Activated CD8-positive, alpha-beta T cell treated with anti-CD3 and anti-CD28 coated beads for 36 hours (primary cell): Measurements from ENCODE around the gene DHX32. TPM values are rescaled to one million over a fixed set of nuclear protein-coding genes. Genes with fewer than 3 reads are reported as not detected.
"Not testable (repeated sequence)": the region's sequence is repeated elsewhere in the genome, so short reads cannot be mapped to it uniquely, and the experiment has no call there.

ENCODE experiments used
- ATAC-seq: fragments of 200-7000 bp; cut with Tn5 transposase; one replicate; pipeline ENCODE4 v1.10.0; 2021; ENCODE audit warnings: mild to moderate bottlenecking, moderate library complexity
- CTCF ChIA-PET: fragments of 350-600 bp; sonication (Branson Sonifier 250); formaldehyde crosslinking; loops from one replicate; lab custom pipeline; 2021; ENCODE audit warnings: antibody characterized with exemption; lab: Charles Lee
- POLR2A ChIA-PET: fragments of 350-600 bp; sonication (Branson Sonifier 250); formaldehyde crosslinking; loops from one replicate; lab custom pipeline; 2021; ENCODE audit warnings: antibody characterized with exemption; lab: Charles Lee
- DNase-seq: peaks from one replicate; pipeline ENCODE4 v3.0.0-alpha.2; 2020
- H3K27ac Mint-ChIP-seq: one replicate; pipeline ENCODE4 v1.8.0; 2021; ENCODE audit warnings: mild to moderate bottlenecking, mixed read lengths
- H3K27me3 Mint-ChIP-seq: one replicate; pipeline ENCODE4 v1.8.0; 2021; ENCODE audit warnings: mixed read lengths
- H3K36me3 Mint-ChIP-seq: one replicate; pipeline ENCODE4 v1.8.0; 2021; ENCODE audit warnings: low read depth, mixed read lengths
- H3K4me1 Mint-ChIP-seq: one replicate; pipeline ENCODE4 v1.8.0; 2021; ENCODE audit warnings: low read depth, mixed read lengths
- H3K4me3 Mint-ChIP-seq: one replicate; pipeline ENCODE4 v1.8.0; 2021; ENCODE audit warnings: mild to moderate bottlenecking, moderate library complexity, mixed read lengths
- H3K9me3 Mint-ChIP-seq: one replicate; pipeline ENCODE4 v1.8.0; 2021; ENCODE audit warnings: mixed read lengths
- CTCF ChIP-seq: fragments of 200-600 bp; IDR thresholded peaks from one replicate; pipeline ENCODE4 v1.8.0; 2022; ENCODE audit warnings: antibody characterized with exemption, mild to moderate bottlenecking
- intact Hi-C: fragments of 100-400 bp; cut with micrococcal nuclease; formaldehyde crosslinking; loops from one replicate; pipeline ENCODE4 v1.10.0; 2022
- total RNA-seq, 2 experiments: library from RNA; stranded (reverse); gene quantifications; one replicate each; pipeline ENCODE4 v1.2.3, GENCODE V29; 2021

The DHX32 gene
- 10 to 100 TPM; 26.6 to 27.8 TPM for total RNA-seq

- ATAC-seq (no peak), DNase-seq (no peak)
- CTCF ChIA-PET, result interaction anchor here (3.5 kb wide), 1 partner anchor 13 kb away, joined by 21 read pairs; no protein-coding TSS in a partner anchor
- intact Hi-C loops, result no loop called here
- peaks cover 15% of the 10 kb centered on the region for H3K36me3 Mint-ChIP-seq
- no peak within 1 kb of the TSS for H3K27ac Mint-ChIP-seq
- POLR2A ChIA-PET, result interaction anchor here (0.7 kb wide), 1 partner anchor 43 kb away, joined by 3 read pairs; no protein-coding TSS in a partner anchor
- no peak within 1 kb of the TSS for H3K4me3 Mint-ChIP-seq
- peaks cover 8% of the 10 kb centered on the region for H3K9me3 Mint-ChIP-seq
- H3K27me3 Mint-ChIP-seq, result no peaks in the 10 kb centered on the region
- no peak for TF ChIP-seq CTCF
- no peaks in the 10 kb centered on the region for H3K4me1 Mint-ChIP-seq
Measured at GRCh38 chr10:125881192-125881591, at the start of gene DHX32. TSS of gene DHX32 (minus strand) at chr10:125881292. CDS start at chr10:125880824, 468 bp downstream.

- DNase-seq (no peak), ATAC-seq (no peak)
- intact Hi-C loops, result no loop called here
- peaks cover 1% of the 10 kb centered on the region for H3K9me3 Mint-ChIP-seq
- peaks cover 13% of the 10 kb centered on the region for H3K27me3 Mint-ChIP-seq
- no peaks in the 10 kb centered on the region for H3K4me1 Mint-ChIP-seq
- POLR2A ChIA-PET, result no interaction called here
- no peak overlapping the region for H3K4me3 Mint-ChIP-seq
- H3K36me3 Mint-ChIP-seq, result no peaks in the 10 kb centered on the region
- no peak overlapping the region for H3K27ac Mint-ChIP-seq
- CTCF ChIA-PET, result no interaction called here
- no peak for TF ChIP-seq CTCF
Measured at GRCh38 chr10:125929618-125930017, 48.5 kb upstream of the DHX32 start.

- DNase-seq (no peak), ATAC-seq (no peak)
- POLR2A ChIA-PET, result no interaction called here
- CTCF ChIA-PET, result no interaction called here
- intact Hi-C loops, result no loop called here
- no peaks in the 10 kb centered on the region for H3K4me1 Mint-ChIP-seq
- TF ChIP-seq CTCF, result no peak
- no peak overlapping the region for H3K27ac Mint-ChIP-seq
- H3K9me3 Mint-ChIP-seq, result peaks cover 1% of the 10 kb centered on the region
- no peak overlapping the region for H3K4me3 Mint-ChIP-seq
- H3K36me3 Mint-ChIP-seq, result no peaks in the 10 kb centered on the region
- H3K27me3 Mint-ChIP-seq, result peaks cover 11% of the 10 kb centered on the region
Measured at GRCh38 chr10:125928928-125929585, 48.0 kb upstream of the DHX32 start.

- POLR2A ChIA-PET, H3K27ac Mint-ChIP-seq, H3K27me3 Mint-ChIP-seq, H3K4me3 Mint-ChIP-seq, CTCF ChIA-PET, ATAC-seq, H3K9me3 Mint-ChIP-seq, DNase-seq, H3K36me3 Mint-ChIP-seq, intact Hi-C loops, H3K4me1 Mint-ChIP-seq: not testable (repeated sequence)
Measured at GRCh38 chr10:125927265-125927664, 46.2 kb upstream of the DHX32 start.

- ATAC-seq (no peak), DNase-seq (no peak)
- Mint-ChIP-seq H3K9me3 (peaks cover 1% of the 10 kb centered on the region), H3K27me3 (no peaks in the 10 kb centered on the region), H3K36me3 (no peaks in the 10 kb centered on the region), H3K27ac (no peak overlapping the region), H3K4me3 (no peak overlapping the region), H3K4me1 (no peaks in the 10 kb centered on the region)
- CTCF ChIA-PET, result no interaction called here
- intact Hi-C loops, result no loop called here
- POLR2A ChIA-PET, result no interaction called here
- TF ChIP-seq CTCF, result no peak
Measured at GRCh38 chr10:125926247-125926646, 45.2 kb upstream of the DHX32 start.
